ENCODE measurements around the gene TBC1D4.

TBC1D4 gene

GRCh38 chr13:75416327-75417011 is 65.5 kb downstream of the TBC1D4 start:
- no peak for DNase-seq (ENCODE audit: low read depth)

DNA sequence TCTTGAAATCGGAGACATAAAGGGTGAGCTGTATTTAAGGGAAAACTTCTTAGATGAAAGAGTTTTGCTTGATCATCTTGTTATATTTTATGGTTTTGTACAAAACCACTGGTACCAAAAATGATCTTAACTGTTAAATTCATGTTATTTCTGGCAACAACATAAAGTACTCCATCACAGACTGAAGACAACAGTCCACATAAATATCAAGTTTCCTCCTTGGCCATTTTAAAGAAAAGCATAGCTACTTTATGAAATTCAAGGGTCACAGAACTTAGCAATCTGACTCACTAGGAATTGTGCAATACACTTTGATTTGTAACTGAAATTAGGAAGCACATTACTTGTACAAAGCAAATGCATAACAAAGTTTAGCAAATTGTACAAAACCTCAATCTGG is 66.3 kb downstream of the TBC1D4 start:
- peak; percentile 75 for DNase-seq (ENCODE audit: low read depth)

DNA sequence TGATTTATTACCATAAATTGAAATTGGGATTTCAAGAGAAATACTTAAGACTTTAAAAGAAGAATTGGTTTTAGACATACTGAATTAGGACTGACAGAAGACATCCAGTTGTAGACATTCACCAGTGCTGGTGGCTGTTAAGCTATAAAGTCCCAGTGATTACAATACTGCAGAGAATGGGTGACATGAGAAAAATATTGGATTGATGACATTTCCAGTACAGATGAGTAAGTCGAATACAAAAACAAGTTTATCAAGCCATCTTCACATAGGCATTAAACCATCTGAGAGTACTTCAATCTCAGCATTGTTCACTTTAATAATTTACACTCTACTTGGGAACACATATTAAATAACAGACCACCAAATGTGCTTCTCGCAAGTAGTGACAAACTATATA is 66.8 kb downstream of the TBC1D4 start:
- no peak for DNase-seq (ENCODE audit: low read depth)

DNA sequence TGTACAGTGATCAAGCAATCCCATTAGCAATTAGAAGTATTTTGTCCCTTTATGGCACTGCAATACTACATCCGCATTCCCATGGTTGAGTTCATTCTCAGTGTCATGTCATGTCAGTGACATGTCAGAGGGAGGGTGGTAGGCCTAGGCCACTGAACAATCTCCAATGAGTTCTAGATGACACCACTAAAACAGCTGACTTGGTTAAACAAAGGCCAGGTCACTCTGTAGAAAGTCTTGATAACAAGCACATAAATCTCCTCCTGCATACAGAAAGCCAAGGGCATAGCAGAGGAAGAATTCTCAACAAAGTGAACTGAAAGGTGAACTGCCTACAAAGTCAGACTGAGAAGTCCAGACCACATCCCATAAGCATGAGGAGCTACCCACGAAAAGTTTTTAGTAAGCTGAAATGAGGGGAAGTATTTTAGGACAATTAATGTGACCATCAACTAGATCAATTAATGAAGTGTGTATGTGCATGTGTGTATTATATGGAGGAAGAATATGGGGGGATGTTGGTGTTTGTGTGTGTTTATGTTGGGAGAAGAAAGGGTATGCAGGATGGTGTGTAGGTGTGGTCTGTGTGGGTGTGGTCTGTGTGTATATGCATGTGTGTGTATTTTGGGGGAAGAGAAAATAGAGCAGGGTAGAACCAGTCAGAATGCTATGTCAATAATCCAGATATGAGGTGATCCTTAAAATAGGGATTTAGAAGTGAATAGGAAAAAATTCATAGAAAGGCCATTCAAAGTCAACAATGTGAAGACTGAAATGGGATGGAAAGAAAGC is 67.7 kb downstream of the TBC1D4 start:
- DNase-seq (ENCODE audit: low read depth) = no peak

- DNase-seq (ENCODE audit: low read depth) = no peak
Measured at GRCh38 chr13:75411924-75412537, 69.9 kb downstream of the TBC1D4 start.

DNA sequence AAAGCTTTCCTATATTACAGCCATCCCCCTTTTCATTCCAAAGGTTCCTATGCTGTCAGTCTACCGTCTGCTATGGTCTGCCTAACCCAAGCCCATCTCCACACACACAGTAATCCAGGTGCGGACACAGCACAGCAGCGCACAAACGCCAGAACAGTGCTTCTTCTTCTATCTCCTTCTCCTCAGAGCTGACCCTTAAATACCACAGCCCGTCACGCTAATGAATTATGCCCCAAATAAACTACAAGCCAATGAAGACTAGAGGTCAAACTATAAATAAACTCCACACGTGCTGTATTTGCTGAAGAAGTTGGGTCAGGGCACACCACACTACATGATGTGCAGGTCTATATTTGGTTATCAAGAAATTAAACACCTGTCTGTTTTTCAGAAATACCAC is 71.8 kb downstream of the TBC1D4 start:
- no peak for DNase-seq (ENCODE audit: low read depth)

DNA sequence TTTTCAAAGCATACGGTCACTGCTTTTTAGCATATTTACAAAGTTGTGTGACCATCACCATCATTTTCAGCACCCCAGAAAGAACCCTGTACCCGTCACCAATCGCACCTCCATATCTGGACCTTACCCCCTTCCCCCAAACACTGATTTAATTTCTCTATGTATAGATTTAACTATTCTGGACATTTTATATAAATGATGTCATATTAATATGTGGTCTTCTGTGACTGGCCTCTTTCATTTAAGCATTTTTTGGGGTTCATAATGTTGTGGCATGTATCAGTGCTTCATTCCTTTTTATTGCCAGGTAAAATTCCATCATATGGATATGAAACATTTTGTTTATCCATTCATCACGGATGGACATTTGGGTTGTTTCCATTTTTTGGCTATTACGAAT is 74.0 kb downstream of the TBC1D4 start:
- DNase-seq (ENCODE audit: low read depth) = no peak

- no peak for DNase-seq (ENCODE audit: low read depth)
Measured at GRCh38 chr13:75407473-75407872, 74.5 kb downstream of the TBC1D4 start.

- DNase-seq (ENCODE audit: low read depth) = peak; percentile 32
Measured at GRCh38 chr13:75405976-75406703, 75.8 kb downstream of the TBC1D4 start.

- DNase-seq (ENCODE audit: low read depth) = no peak
Measured at GRCh38 chr13:75404726-75405125, 77.2 kb downstream of the TBC1D4 start.

DNA sequence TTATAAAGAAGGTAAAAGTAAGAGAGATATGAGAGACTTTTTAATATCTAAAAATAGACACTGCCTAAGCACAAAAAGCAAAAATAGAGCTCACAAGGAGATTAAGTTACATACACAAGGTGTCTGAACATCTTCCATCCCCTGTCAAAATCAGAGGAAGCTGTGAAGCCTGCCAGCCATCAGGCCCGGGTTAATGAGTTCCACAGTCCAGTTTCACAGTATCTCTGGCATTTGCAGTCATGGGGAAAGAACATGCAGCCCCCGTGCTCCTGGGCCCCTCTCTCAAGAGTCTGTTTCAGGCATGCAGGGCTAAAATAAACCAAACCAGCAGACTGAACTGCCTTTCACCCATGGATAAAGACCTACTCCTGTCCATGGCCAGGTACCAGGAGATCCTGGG is 79.2 kb downstream of the TBC1D4 start:
- DNase-seq (ENCODE audit: low read depth) = no peak

GRCh38 chr13:75400775-75401174 is 81.2 kb downstream of the TBC1D4 start:
- no peak for DNase-seq (ENCODE audit: low read depth)

GRCh38 chr13:75399879-75400217 is 82.1 kb downstream of the TBC1D4 start:
- no peak for DNase-seq (ENCODE audit: low read depth)

GRCh38 chr13:75399168-75399878 is 82.6 kb downstream of the TBC1D4 start:
- DNase-seq (ENCODE audit: low read depth) = no peak

DNA sequence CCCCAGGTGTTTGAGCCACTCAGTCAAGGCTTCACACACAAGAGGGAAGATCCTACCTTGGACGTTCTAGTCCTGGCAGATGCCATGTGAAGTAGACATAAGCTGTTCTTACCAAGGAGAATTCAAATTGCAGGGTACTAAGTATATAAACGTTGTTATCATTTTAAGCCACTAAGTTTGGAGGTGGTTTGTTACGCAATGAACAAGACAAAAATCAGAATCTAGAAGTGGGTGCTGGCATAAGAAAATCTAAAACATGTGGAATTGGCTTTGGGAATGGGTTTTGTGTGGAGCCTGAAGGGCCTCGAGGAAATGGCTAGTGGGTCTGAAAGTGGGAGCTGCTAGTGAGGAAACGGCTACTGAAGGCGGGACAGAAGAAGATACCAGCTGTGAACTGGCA is 83.9 kb downstream of the TBC1D4 start:
- DNase-seq (ENCODE audit: low read depth) = no peak

- no peak for DNase-seq (ENCODE audit: low read depth)
Measured at GRCh38 chr13:75395901-75396300, 86.1 kb downstream of the TBC1D4 start.

GRCh38 chr13:75395066-75395465 is 86.9 kb downstream of the TBC1D4 start:
- no peak for DNase-seq (ENCODE audit: low read depth)

DNA sequence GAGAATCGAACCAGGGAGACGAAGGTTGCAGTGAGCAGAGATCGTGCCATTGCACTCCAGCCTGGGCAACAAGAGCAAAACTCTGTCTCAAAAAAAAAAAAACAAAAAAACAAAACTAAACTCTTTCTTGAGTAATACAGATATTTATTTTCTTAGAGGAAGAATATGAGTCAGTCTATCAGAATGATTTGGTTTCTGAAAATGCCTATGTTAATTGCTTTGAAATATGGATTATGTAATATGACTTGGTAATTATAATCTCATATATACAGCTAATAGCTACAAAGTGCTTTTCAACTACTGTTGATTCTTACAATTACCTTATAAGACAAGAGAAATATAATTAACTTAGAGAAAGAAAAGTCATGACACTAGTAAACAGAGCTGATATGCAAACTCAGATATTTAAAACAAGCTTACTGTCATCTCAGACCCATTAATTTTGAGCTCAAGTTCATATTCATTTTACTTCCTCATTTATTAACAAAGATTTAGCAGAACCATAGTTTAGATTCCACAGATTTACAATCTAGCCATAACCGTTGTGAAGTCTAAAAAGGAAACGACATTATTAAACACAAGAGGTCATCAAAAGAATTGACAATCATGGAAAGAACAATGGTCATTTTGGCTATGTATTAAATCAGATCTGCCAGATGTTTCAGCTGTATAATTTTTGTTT is 88.0 kb downstream of the TBC1D4 start:
- no peak for DNase-seq (ENCODE audit: low read depth)

DNA sequence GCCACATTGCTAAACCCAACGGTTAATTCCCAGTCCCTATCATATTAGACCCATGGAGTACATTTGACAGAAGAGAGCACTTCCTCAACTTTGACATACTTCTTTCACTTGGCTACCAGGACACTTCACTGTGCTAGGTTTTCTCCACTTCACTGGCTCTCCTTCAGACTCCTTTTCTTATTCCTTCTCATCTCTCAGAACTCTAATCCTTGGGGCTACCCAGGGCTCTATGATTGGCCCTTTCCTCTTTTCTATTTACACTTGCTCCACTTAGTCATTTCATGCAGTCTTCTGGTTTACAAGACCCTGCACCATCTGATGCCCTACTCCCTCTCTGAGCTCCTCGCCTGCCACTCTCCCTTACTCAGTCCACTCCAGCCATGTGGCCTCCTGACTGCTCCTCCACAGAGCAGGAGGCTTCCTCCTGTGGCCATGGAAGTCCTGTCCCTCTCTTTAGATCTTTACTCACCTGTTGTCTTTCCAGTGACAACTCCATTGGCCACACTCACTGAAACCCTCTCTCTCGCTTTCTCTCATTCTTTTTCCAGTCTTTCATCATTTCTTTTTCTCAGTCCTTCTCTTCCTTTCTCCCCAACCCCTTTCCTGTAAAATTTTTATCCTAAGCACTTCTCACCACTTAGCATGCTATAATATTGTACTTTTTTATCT is 90.4 kb downstream of the TBC1D4 start:
- DNase-seq (ENCODE audit: low read depth) = no peak

DNA sequence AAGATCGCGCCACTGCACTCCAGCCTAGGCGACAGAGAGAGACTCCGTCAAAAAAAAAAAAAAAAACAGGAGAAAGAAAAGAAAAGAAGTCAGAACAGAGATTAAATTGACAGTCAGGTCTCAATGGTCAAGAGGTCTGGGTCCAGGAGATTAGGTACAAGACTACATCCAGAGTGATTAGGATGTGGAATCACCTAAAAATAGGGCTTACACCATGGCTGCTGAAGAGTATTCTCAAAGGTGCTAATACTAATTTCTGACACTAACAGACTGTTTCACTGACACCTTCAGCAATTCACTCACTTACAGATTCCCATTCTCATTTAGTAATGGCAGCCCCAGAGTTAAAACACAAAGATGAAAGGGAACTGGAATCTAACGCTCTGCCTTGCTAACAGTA is 91.7 kb downstream of the TBC1D4 start:
- DNase-seq (ENCODE audit: low read depth) = no peak

- no peak for DNase-seq (ENCODE audit: low read depth)
Measured at GRCh38 chr13:75385708-75386083, 96.3 kb downstream of the TBC1D4 start.

Measured in fibroblast of the conjunctiva (primary cell).